OCI-LY1 (cell line): Measurements from ENCODE around the gene ZNF366.

ENCODE experiments used
- H2AFZ ChIP-seq: fragments of 200-600 bp; sonication (generic), shearing (Covaris generic); 2 replicates; pipeline ENCODE4 v1.6.0; 2014; ENCODE audit warnings: antibody characterized with exemption, mild to moderate bottlenecking, low read length
- H3F3A ChIP-seq: fragments of 200-600 bp; sonication (generic), shearing (Covaris generic); 2 replicates; pipeline ENCODE4 v1.6.0; 2014; ENCODE audit warnings: mild to moderate bottlenecking, antibody characterized with exemption, low read length, moderate library complexity; ENCODE audit not compliant: insufficient read depth
- H3K27ac ChIP-seq: fragments of 200-600 bp; sonication (generic); 2 replicates; pipeline ENCODE4 v1.5.1; 2014; ENCODE audit warnings: low read length, mixed run types, mild to moderate bottlenecking, low read depth; ENCODE audit not compliant: poor library complexity, severe bottlenecking
- H3K27me3 ChIP-seq: fragments of 200-600 bp; sonication (generic); 2 replicates; pipeline ENCODE4 v1.6.0; 2014; ENCODE audit warnings: antibody characterized with exemption, mild to moderate bottlenecking, low read length, moderate library complexity; ENCODE audit not compliant: insufficient read depth
- H3K36me3 ChIP-seq: fragments of 200-600 bp; sonication (generic); 2 replicates; pipeline ENCODE4 v1.6.1; 2014; ENCODE audit warnings: mild to moderate bottlenecking, antibody characterized with exemption, low read length, moderate library complexity, mixed read lengths; ENCODE audit not compliant: insufficient read depth
- H3K4me1 ChIP-seq: fragments of 200-600 bp; sonication (generic); 2 replicates; pipeline ENCODE4 v1.5.1; 2014; ENCODE audit warnings: mild to moderate bottlenecking, low read length, moderate library complexity; ENCODE audit not compliant: insufficient read depth, severe bottlenecking
- H3K4me2 ChIP-seq: fragments of 200-600 bp; sonication (generic), shearing (Covaris generic); 2 replicates; pipeline ENCODE4 v1.6.1; 2014; ENCODE audit warnings: low read length
- H3K4me3 ChIP-seq: fragments of 200-600 bp; sonication (generic); 2 replicates; pipeline ENCODE4 v1.5.1; 2014; ENCODE audit warnings: low read length, low read depth, mild to moderate bottlenecking, mixed read lengths; ENCODE audit not compliant: poor library complexity, severe bottlenecking
- H3K79me2 ChIP-seq: fragments of 200-600 bp; shearing (Covaris generic); 2 replicates; pipeline ENCODE4 v1.6.1; 2016; ENCODE audit warnings: mixed run types, low read length, mixed read lengths; ENCODE audit not compliant: insufficient read depth
- H3K9ac ChIP-seq: fragments of 200-600 bp; sonication (generic), shearing (Covaris generic); 2 replicates; pipeline ENCODE4 v1.6.1; 2014; ENCODE audit warnings: mild to moderate bottlenecking, low read length, mixed read lengths
- H3K9me2 ChIP-seq: fragments of 200-600 bp; sonication (generic), shearing (Covaris generic); 2 replicates; pipeline ENCODE4 v1.6.1; 2014; ENCODE audit warnings: low read depth, mild to moderate bottlenecking, low read length, mixed read lengths
- H3K9me3 ChIP-seq: fragments of 200-600 bp; shearing (Covaris generic); 2 replicates; pipeline ENCODE4 v1.6.1; 2014; ENCODE audit warnings: low read length, mixed read lengths
- H4K20me1 ChIP-seq: fragments of 200-600 bp; sonication (generic), shearing (Covaris generic); 2 replicates; pipeline ENCODE4 v1.6.0; 2016; ENCODE audit warnings: mild to moderate bottlenecking, low read length; ENCODE audit not compliant: insufficient read depth
- EZH2 ChIP-seq: fragments of 200-600 bp; sonication (generic), shearing (Covaris generic); IDR thresholded peaks from 2 replicates; pipeline ENCODE4 v1.8.0; 2017; ENCODE audit warnings: borderline replicate concordance, mixed run types, mild to moderate bottlenecking, antibody characterized with exemption, low read length, moderate library complexity, mixed read lengths
- TF ChIP-seq, protein P1 (sequence below): fragments of 200-600 bp; sonication (generic), shearing (Covaris generic); IDR thresholded peaks from 2 replicates; pipeline ENCODE4 v1.5.1; 2017; ENCODE audit warnings: mild to moderate bottlenecking, antibody characterized with exemption, low read length, moderate library complexity, mixed read lengths

The ZNF366 gene

GRCh38 chr5:72523960-72524582 lies 16.9 kb upstream of the ZNF366 start:
- TF ChIP-seq EZH2: no peak
- TF ChIP-seq, protein P1, sequence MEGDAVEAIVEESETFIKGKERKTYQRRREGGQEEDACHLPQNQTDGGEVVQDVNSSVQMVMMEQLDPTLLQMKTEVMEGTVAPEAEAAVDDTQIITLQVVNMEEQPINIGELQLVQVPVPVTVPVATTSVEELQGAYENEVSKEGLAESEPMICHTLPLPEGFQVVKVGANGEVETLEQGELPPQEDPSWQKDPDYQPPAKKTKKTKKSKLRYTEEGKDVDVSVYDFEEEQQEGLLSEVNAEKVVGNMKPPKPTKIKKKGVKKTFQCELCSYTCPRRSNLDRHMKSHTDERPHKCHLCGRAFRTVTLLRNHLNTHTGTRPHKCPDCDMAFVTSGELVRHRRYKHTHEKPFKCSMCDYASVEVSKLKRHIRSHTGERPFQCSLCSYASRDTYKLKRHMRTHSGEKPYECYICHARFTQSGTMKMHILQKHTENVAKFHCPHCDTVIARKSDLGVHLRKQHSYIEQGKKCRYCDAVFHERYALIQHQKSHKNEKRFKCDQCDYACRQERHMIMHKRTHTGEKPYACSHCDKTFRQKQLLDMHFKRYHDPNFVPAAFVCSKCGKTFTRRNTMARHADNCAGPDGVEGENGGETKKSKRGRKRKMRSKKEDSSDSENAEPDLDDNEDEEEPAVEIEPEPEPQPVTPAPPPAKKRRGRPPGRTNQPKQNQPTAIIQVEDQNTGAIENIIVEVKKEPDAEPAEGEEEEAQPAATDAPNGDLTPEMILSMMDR: peak; percentile 77
- H3K9me3 ChIP-seq: peaks cover 8% of the 10 kb centered on the region
- H2AFZ ChIP-seq: no peak overlapping the region
- no peaks in the 10 kb centered on the region for H3K79me2 ChIP-seq
- H3K4me3 ChIP-seq: no peak overlapping the region
- H4K20me1 ChIP-seq: no peaks in the 10 kb centered on the region
- no peaks in the 10 kb centered on the region for H3K9me2 ChIP-seq
- H3K27me3 ChIP-seq: no peaks in the 10 kb centered on the region; the same call in 1 of the 2 replicates
- no peak overlapping the region for H3K9ac ChIP-seq
- no peak overlapping the region for H3K27ac ChIP-seq
- H3K36me3 ChIP-seq: no peaks in the 10 kb centered on the region; the same call in 1 of the 2 replicates
- H3K4me1 ChIP-seq: no peaks in the 10 kb centered on the region
- H3F3A ChIP-seq: no peaks in the 10 kb centered on the region
- no peak overlapping the region for H3K4me2 ChIP-seq

GRCh38 chr5:72522607-72523006 lies 15.4 kb upstream of the ZNF366 start:
- Histone ChIP-seq H3K9ac (no peak overlapping the region), H3K79me2 (no peaks in the 10 kb centered on the region), H3K4me3 (no peak overlapping the region), H3K4me1 (peaks cover 3% of the 10 kb centered on the region), H3K36me3 (no peaks in the 10 kb centered on the region; the same call in 1 of the 2 replicates), H3F3A (no peaks in the 10 kb centered on the region), H3K4me2 (no peak overlapping the region), H2AFZ (no peak overlapping the region), H3K27ac (no peak overlapping the region), H4K20me1 (no peaks in the 10 kb centered on the region), H3K27me3 (no peaks in the 10 kb centered on the region), H3K9me2 (no peaks in the 10 kb centered on the region), H3K9me3 (peaks cover 8% of the 10 kb centered on the region)
- no peak for TF ChIP-seq EZH2
- TF ChIP-seq, protein P1: no peak

GRCh38 chr5:72519111-72519510 lies 11.9 kb upstream of the ZNF366 start:
- Histone ChIP-seq H3K27ac (no peak overlapping the region), H4K20me1 (no peaks in the 10 kb centered on the region), H3K79me2 (no peaks in the 10 kb centered on the region), H3K36me3 (no peaks in the 10 kb centered on the region; the same call in 1 of the 2 replicates), H3K9ac (no peak overlapping the region), H3F3A (no peaks in the 10 kb centered on the region), H3K4me2 (no peak overlapping the region), H3K9me3 (peaks cover 8% of the 10 kb centered on the region), H3K27me3 (no peaks in the 10 kb centered on the region), H2AFZ (no peak overlapping the region), H3K4me1 (peaks cover 3% of the 10 kb centered on the region), H3K4me3 (no peak overlapping the region), H3K9me2 (no peaks in the 10 kb centered on the region)
- TF ChIP-seq EZH2: no peak
- TF ChIP-seq, protein P1: no peak
